Gastrocnemius medialis (tissue), 4 donors: ENCODE measurements around the gene ZNF407. TPM values are rescaled to one million over a fixed set of nuclear protein-coding genes. Genes with fewer than 3 reads are reported as not detected.

Experiments used
- ATAC-seq, 2 donors: fragments of 150-250 bp; one replicate each; pipeline ENCODE4 v1.9.1; 2016
- DNase-seq, 2 donors: peaks; one replicate each; pipeline ENCODE4 v3.0.0-alpha.2; 2019
- H3K27ac ChIP-seq, 4 donors: fragments of 200-600 bp; sonication (generic); 1 replicate in 1 of 4; 2 replicates in 3 of 4; pipeline ENCODE4 v1.5.1; 2016 to 2018; ENCODE audit warnings: mild to moderate bottlenecking in 2 of 4, moderate library complexity in 1 of 4
- H3K27me3 ChIP-seq, 3 donors: fragments of 200-600 bp; sonication (generic) in 2 of 3; 1 replicate in 1 of 3; 2 replicates in 2 of 3; pipeline versions ENCODE4 v1.5.1 to v1.6.0; 2016 to 2019; ENCODE audit warnings: mild to moderate bottlenecking in 1 of 3, moderate library complexity in 1 of 3
- H3K36me3 ChIP-seq, 2 donors: fragments of 200-600 bp; sonication (generic) in 1 of 2; one replicate each; pipeline ENCODE4 v1.5.1; 2017 to 2018
- H3K4me1 ChIP-seq, 2 donors: fragments of 200-600 bp; sonication (generic) in 1 of 2; one replicate each; pipeline ENCODE4 v1.5.1; 2016 to 2017; ENCODE audit warnings: mild to moderate bottlenecking in 2 of 2
- H3K4me3 ChIP-seq, 4 donors: fragments of 200-600 bp; sonication (generic) in 3 of 4; 1 replicate in 1 of 4; 2 replicates in 3 of 4; pipeline ENCODE4 v1.5.1; 2016 to 2019; ENCODE audit warnings: mild to moderate bottlenecking in 2 of 4
- H3K9me3 ChIP-seq, 3 donors: fragments of 200-600 bp; sonication (generic) in 2 of 3; 1 replicate in 1 of 3; 2 replicates in 2 of 3; pipeline ENCODE4 v1.5.1; 2016 to 2019
- CTCF ChIP-seq, 5 experiments: fragments of 450-650 bp in 3 of 5; fragments of 200-600 bp in 2 of 5; sonication (generic) in 2 of 5; IDR thresholded peaks in 4 of 5; conservative IDR thresholded peaks in 1 of 5; 1 replicate in 4 of 5; 2 replicates in 1 of 5; pipeline ENCODE4 v1.5.1; 2016 to 2019; ENCODE audit warnings: antibody characterized with exemption in 5 of 5, mild to moderate bottlenecking in 3 of 5, moderate library complexity in 3 of 5
- POLR2A ChIP-seq, 2 donors: fragments of 450-650 bp; IDR thresholded peaks; one replicate each; pipeline ENCODE4 v1.6.1; 2017; ENCODE audit warnings: antibody characterized with exemption in 2 of 2, mild to moderate bottlenecking in 2 of 2, moderate library complexity in 2 of 2
- in situ Hi-C, 4 donors: fragments of 200-750 bp; cut with MboI; loops; one replicate each; pipeline versions ENCODE4 v1.15.0 to v1.8.0; 2017; ENCODE audit warnings: low sequenced_read_pairs in 4 of 4
- intact Hi-C: fragments of 100-400 bp; cut with DNase I; formaldehyde crosslinking; loops from one replicate; pipeline ENCODE4 v1.15.1; 2023; ENCODE audit warnings: low total_unique reads
- total RNA-seq, 4 donors: library from RNA; depleted of rRNA; stranded (reverse); fragments of >200 nt; gene quantifications; one replicate each; pipeline versions ENCODE4 v1.1.0 to v1.2.3, GENCODE V29; 2016

The ZNF407 gene
- total RNA-seq, 4 donors from 2014 or later, result 5.9 to 11.4 (median 9.2) TPM

- in situ Hi-C loops (no loop called here), intact Hi-C loops (no loop called here)
- Histone ChIP-seq H3K27ac (peak overlapping the region in 2 of 4 donors; percentile 63 to 67), H3K36me3 (no peaks in the 10 kb centered on the region), H3K4me3 (no peak overlapping the region), H3K27me3 (no peaks in the 10 kb centered on the region), H3K4me1 (peaks cover 3 to 21% of the 10 kb centered on the region in 2 donors), H3K9me3 (no peaks in the 10 kb centered on the region)
- ATAC-seq (peak; percentile 68 to 79), DNase-seq (peak in 1 of 2 donors; percentile 53)
- TF ChIP-seq CTCF (IDR thresholded peaks at IDR 0.05 in 4 of 5, conservative IDR thresholded peaks at IDR 0.05 in 1 of 5) (no peak), POLR2A (IDR thresholded peaks at IDR 0.05) (no peak)
Measured at GRCh38 chr18:74831571-74832250, 234.0 kb downstream of the ZNF407 start.

GRCh38 chr18:74832381-74832780, 234.7 kb downstream of the ZNF407 start:
- DNase-seq, result no peak
- TF ChIP-seq CTCF (IDR thresholded peaks at IDR 0.05 in 4 of 5, conservative IDR thresholded peaks at IDR 0.05 in 1 of 5) (no peak), POLR2A (IDR thresholded peaks at IDR 0.05) (no peak)
- no peaks in the 10 kb centered on the region for H3K27me3 ChIP-seq
- H3K36me3 ChIP-seq, result no peaks in the 10 kb centered on the region
- peaks cover 3 to 21% of the 10 kb centered on the region in 2 donors for H3K4me1 ChIP-seq
- ATAC-seq, result no peak
- intact Hi-C loops (no loop called here), in situ Hi-C loops (no loop called here)
- peak overlapping the region in 2 of 4 donors; percentile 63 to 67 for H3K27ac ChIP-seq
- H3K9me3 ChIP-seq, result no peaks in the 10 kb centered on the region
- no peak overlapping the region for H3K4me3 ChIP-seq

GRCh38 chr18:74832999-74833398, 235.3 kb downstream of the ZNF407 start:
- H3K4me3 ChIP-seq, result no peak overlapping the region
- DNase-seq (peak; percentile 28 to 59), ATAC-seq (peak; percentile 93 to 94)
- intact Hi-C loops, result no loop called here
- no peaks in the 10 kb centered on the region for H3K9me3 ChIP-seq
- H3K27me3 ChIP-seq, result no peaks in the 10 kb centered on the region
- no peaks in the 10 kb centered on the region for H3K36me3 ChIP-seq
- H3K27ac ChIP-seq, result peak overlapping the region in 3 of 4 donors; percentile 43 to 67 (median 63)
- in situ Hi-C loops, result no loop called here
- peaks cover 3 to 14% of the 10 kb centered on the region in 2 donors for H3K4me1 ChIP-seq
- TF ChIP-seq CTCF (IDR thresholded peaks at IDR 0.05 in 4 of 5, conservative IDR thresholded peaks at IDR 0.05 in 1 of 5) (no peak), POLR2A (IDR thresholded peaks at IDR 0.05) (no peak)

- no peaks in the 10 kb centered on the region for H3K36me3 ChIP-seq
- H3K9me3 ChIP-seq, result no peaks in the 10 kb centered on the region
- H3K27me3 ChIP-seq, result no peaks in the 10 kb centered on the region
- no peak for TF ChIP-seq CTCF (IDR thresholded peaks at IDR 0.05 in 4 of 5, conservative IDR thresholded peaks at IDR 0.05 in 1 of 5)
- no peak for TF ChIP-seq POLR2A (IDR thresholded peaks at IDR 0.05)
- in situ Hi-C loops (no loop called here), intact Hi-C loops (no loop called here)
- DNase-seq (no peak), ATAC-seq (no peak)
- H3K4me3 ChIP-seq, result no peak overlapping the region
- no peak overlapping the region for H3K27ac ChIP-seq
- H3K4me1 ChIP-seq, result peaks cover 0 to 12% of the 10 kb centered on the region in 2 donors
Measured at GRCh38 chr18:74834424-74835309, 237.0 kb downstream of the ZNF407 start.
